ENCODE data around the gene FNDC3B. TPM values are rescaled to one million over a fixed set of nuclear protein-coding genes. Genes with fewer than 3 reads are reported as not detected.

The FNDC3B gene
- total and polyA plus RNA-seq, 2 of the 8 experiments (the other 6 are each of a cell fraction or from before 2014, with no cell fraction given): 14.1 to 44.4 TPM

- ChIA-PET POLR2A (ENCODE audit: partially characterized antibody) (no interaction called here), CTCF (ENCODE audit: partially characterized antibody) (interaction anchor here (0.8 to 1.5 kb wide), 5 partner anchors 9 to 1202 kb away, joined by 3 to 5 read pairs (median 3); no protein-coding TSS in a partner anchor)
- Histone ChIP-seq H3K14ac (ENCODE audit: insufficient read length) (no peak overlapping the region), H3K9me3 (ENCODE audit: insufficient read depth in 2 of 2, low read depth in 1 of 2, low read length in 1 of 2) (no peaks in the 10 kb centered on the region), H3K18ac (ENCODE audit: extremely low read depth, low read length) (no peak overlapping the region), H3K23ac (ENCODE audit: insufficient read length) (no peak overlapping the region), H2AFZ (ENCODE audit: low read length) (no peak overlapping the region), H3K27me3 (replicated peaks in 1 of 4; ENCODE audit: control insufficient read depth in 3 of 4, extremely low read depth in 1 of 4, insufficient read depth in 3 of 4, low read length in 3 of 4) (no peaks in the 10 kb centered on the region), H3K4me2 (ENCODE audit: insufficient read depth in 1 of 2, low read depth in 2 of 2, low read length in 2 of 2) (no peak overlapping the region), H2BK5ac (ENCODE audit: low read depth, low read length) (no peak overlapping the region), H2BK20ac (ENCODE audit: low read length) (no peak overlapping the region), H4K91ac (replicated peaks; ENCODE audit: insufficient read length, low read length) (no peak overlapping the region), H3K23me2 (ENCODE audit: low read depth, low read length) (no peaks in the 10 kb centered on the region), H4K8ac (ENCODE audit: extremely low read depth, insufficient read depth, low read length) (no peak overlapping the region), H3K4ac (replicated peaks; ENCODE audit: insufficient read length, low read depth, low read length) (no peak overlapping the region), H2BK15ac (ENCODE audit: low read length) (no peak overlapping the region), H3K27ac (ENCODE audit: low read depth, low read length) (no peak overlapping the region), H2BK120ac (replicated peaks; ENCODE audit: low read depth, low read length) (no peak overlapping the region), H3K79me2 (ENCODE audit: control insufficient read depth in 1 of 2, insufficient read depth in 2 of 2, low read length in 2 of 2) (peaks cover 0 to 83% of the 10 kb centered on the region in 2 experiments; a peak in 2 of 4 replicates), H3K4me1 (replicated peaks in 1 of 4; ENCODE audit: control insufficient read depth in 3 of 4, insufficient read depth in 4 of 4, low read length in 3 of 4) (peaks cover 0 to 7% (median 5%) of the 10 kb centered on the region in 4 experiments; a peak in 6 of 7 replicates), H4K20me1 (replicated peaks in 1 of 2; ENCODE audit: control insufficient read depth in 1 of 2, insufficient read depth in 2 of 2, low read length in 2 of 2) (no peaks in the 10 kb centered on the region), H3K36me3 (ENCODE audit: control insufficient read depth in 2 of 4, insufficient read depth in 4 of 4, low read length in 3 of 4) (no peaks in the 10 kb centered on the region), H3K56ac (replicated peaks; ENCODE audit: insufficient read length, low read depth, low read length) (no peak overlapping the region), H4K5ac (ENCODE audit: insufficient read length, low read depth, low read length) (no peak overlapping the region), H3K79me1 (ENCODE audit: low read depth, low read length) (no peaks in the 10 kb centered on the region; the same call in 1 of the 2 replicates), H3K4me3 (ENCODE audit: extremely low read depth in 1 of 4, insufficient read depth in 2 of 4, low read depth in 3 of 4, low read length in 4 of 4) (no peak overlapping the region), H3K9ac (replicated peaks in 1 of 4; ENCODE audit: extremely low read depth in 1 of 4, low read depth in 3 of 4, low read length in 3 of 4) (no peak overlapping the region), H2AK5ac (ENCODE audit: low read depth, low read length) (no peak overlapping the region), H2BK12ac (ENCODE audit: low read depth, low read length) (no peak overlapping the region)
- WGBS, 2 experiments (ENCODE audit: extremely low coverage in 1 of 2, insufficient coverage in 1 of 2, insufficient read length in 1 of 2, insufficient replicate concordance in 2 of 2, low coverage in 1 of 2, low lambda C conversion rate in 2 of 2, missing lambda C conversion rate in 1 of 2): 85% methylated on average over 3 of the region's 3 CpGs; no CpG with 5 or more reads in 1 of the 2 experiments
- DNase-seq (ENCODE audit: low read depth in 1 of 2, low spot score in 2 of 2) (no peak), FAIRE-seq (no peak)
- TF ChIP-seq CTBP2 (IDR thresholded peaks at IDR 0.05; ENCODE audit: borderline replicate concordance, insufficient read depth, insufficient read length, low read length): no peak
- no peak for TF ChIP-seq MAFK (IDR thresholded peaks at IDR 0.05; ENCODE audit: low read depth, low read length)
- no peak for TF ChIP-seq SP4 (IDR thresholded peaks at IDR 0.05; ENCODE audit: low read length)
- TF ChIP-seq BACH1 (IDR thresholded peaks at IDR 0.05; ENCODE audit: low read length): no peak
- no peak for TF ChIP-seq CEBPB (IDR thresholded peaks at IDR 0.05; ENCODE audit: low read depth, low read length)
- no peak for TF ChIP-seq SIRT6 (IDR thresholded peaks at IDR 0.05; ENCODE audit: low read length)
- no peak for TF ChIP-seq ZNF274 (IDR thresholded peaks at IDR 0.05; ENCODE audit: borderline replicate concordance, extremely low read depth, low read length)
Observed at GRCh38 chr3:172163320-172163719, 123.9 kb downstream of the FNDC3B start.
